Measurements from ENCODE around the gene SNURF. TPM values are rescaled to one million over a fixed set of nuclear protein-coding genes. Genes with fewer than 3 reads are reported as not detected.
"Not testable (repeated sequence)": the region's sequence is repeated elsewhere in the genome, so short reads cannot be mapped to it uniquely, and the experiment has no call there.

The SNURF gene, protein sequence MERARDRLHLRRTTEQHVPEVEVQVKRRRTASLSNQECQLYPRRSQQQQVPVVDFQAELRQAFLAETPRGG
- 10 to 100 TPM in 4 of 5 experiments, 1 to 10 TPM in 1; 4.9 to 38.9 (median 32.7) TPM for total RNA-seq
- 10 to 100 TPM; 49.6 to 53.3 TPM for polyA plus RNA-seq
- 1.1 reads per million for total RNA-seq

DNA sequence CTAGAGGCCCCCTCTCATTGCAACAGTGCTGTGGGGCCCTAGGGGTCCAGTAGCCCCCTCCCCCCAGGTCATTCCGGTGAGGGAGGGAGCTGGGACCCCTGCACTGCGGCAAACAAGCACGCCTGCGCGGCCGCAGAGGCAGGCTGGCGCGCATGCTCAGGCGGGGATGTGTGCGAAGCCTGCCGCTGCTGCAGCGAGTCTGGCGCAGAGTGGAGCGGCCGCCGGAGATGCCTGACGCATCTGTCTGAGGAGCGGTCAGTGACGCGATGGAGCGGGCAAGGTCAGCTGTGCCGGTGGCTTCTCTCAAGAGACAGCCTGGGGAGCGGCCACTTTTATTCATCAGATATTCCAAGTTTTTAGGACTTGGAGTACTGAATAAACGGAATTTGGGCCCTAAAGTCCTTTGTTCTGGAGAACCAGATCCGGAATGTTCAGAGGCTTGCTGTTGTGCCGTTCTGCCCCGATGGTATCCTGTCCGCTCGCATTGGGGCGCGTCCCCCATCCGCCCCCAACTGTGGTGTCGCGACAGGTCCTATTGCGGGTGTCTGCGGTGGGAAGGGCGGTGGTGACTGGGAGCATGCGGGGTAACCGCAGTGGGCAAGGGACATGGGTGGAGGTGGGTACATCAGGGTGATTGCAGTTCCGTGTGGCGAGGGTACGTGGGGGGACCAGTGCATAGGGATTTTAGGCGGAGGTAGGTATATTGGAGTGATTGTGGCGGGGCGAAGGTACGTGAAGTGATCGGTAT is at the start of gene SNURF, which contains the start of gene SNRPN:
SNURF (plus strand) TSS at position 205 of the 748 bp plus-strand sequence; CDS start at position 267, 62 bp downstream.
SNRPN (plus strand) TSS at position 205 of the 748 bp plus-strand sequence. CDS start 19,467 bp downstream, outside the sequence.
- Mint-ChIP-seq H3K27ac (peak within 1 kb of the TSS; percentile 90 to 98 (median 97)), H3K36me3 (peaks cover 4 to 24% (median 14%) of the 10 kb centered on the region in 5 donors), H3K4me1 (peaks cover 0 to 23% (median 13%) of the 10 kb centered on the region in 7 donors), H3K4me3 (peak within 1 kb of the TSS; percentile 92 to 99 (median 95)), H3K9me3 (peaks cover 0 to 77% (median 22%) of the 10 kb centered on the region in 11 donors), H3K27me3 (peaks cover 0 to 6% (median 0%) of the 10 kb centered on the region in 5 donors)
- peak; percentile 44 to 64 (median 54) for DNase-seq
- H3K36me3 ChIP-seq (ENCODE audit: control insufficient read depth in 2 of 3, insufficient read depth in 3 of 3, low read length in 3 of 3) = peaks cover 0 to 21% (median 0%) of the 10 kb centered on the region in 3 experiments
- peak; percentile 56 for ATAC-seq
- POLR2A ChIA-PET = interaction anchor here (0.9 kb wide), 1 partner anchor 9 kb away, joined by 3 read pairs; no protein-coding TSS in a partner anchor
- peaks cover 0 to 16% (median 4%) of the 10 kb centered on the region in 3 experiments for H3K9me3 ChIP-seq (ENCODE audit: control insufficient read depth in 2 of 3, low read length in 3 of 3)
- H3K4me1 ChIP-seq (ENCODE audit: control insufficient read depth in 2 of 2, insufficient read depth in 2 of 2, low read length in 2 of 2) = peaks cover 0 to 8% of the 10 kb centered on the region in 2 donors
- H3K4me3 ChIP-seq (ENCODE audit: low read length) = peak within 1 kb of the TSS; percentile 92
- H3K27me3 ChIP-seq (ENCODE audit: control insufficient read depth in 2 of 2, insufficient read depth in 2 of 2, low read length in 2 of 2) = no peaks in the 10 kb centered on the region
- intact Hi-C loops (cut with micrococcal nuclease) = loop anchor here (5.0 to 10.0 kb wide), 6 partner anchors 37 to 1388 kb away; partner anchors contain the start of genes ATP10A (in 1 of the 2) and MKRN3 (in 1 of the 2)
- peak within 1 kb of the TSS; percentile 85 for H3K27ac ChIP-seq (ENCODE audit: low read depth, low read length)
- CTCF ChIA-PET = no interaction called here

DNA sequence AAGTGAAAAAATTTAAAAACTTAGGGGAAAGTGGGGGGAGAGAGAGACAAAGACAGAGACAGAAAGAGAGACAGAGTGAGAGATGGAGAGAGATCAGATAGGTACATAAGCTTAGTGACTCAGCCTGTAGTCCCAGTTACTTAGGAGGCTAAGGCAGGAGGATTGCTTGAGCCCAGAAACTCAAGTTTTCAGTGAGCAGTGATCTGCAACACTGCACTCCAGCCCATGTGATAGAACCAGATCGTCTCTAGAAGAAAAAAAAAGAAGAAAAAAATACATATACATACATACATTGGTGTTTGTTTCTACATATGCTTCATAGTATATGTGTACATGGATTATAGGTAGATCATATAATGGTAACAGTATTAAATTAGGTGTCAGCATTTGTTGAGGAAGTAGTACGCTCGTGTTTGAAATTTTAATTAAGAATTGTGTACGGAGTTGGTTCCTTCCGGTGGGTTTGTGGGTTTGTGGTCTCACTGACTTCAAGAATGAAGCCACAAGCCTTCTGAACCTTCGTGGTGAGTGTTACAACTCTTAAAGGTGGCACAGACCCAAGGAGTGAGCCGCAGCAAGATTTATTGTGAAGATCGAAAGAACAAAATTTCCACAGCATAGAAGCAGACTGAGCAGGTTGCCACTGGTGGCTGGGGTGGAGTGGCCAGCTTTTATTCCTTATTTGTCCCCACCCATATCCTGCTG is 38.3 kb upstream of the SNURF start:
- ChIA-PET POLR2A (no interaction called here), CTCF (no interaction called here)
- no peaks in the 10 kb centered on the region for H3K27me3 ChIP-seq (ENCODE audit: control insufficient read depth in 2 of 2, insufficient read depth in 2 of 2, low read length in 2 of 2)
- H3K27ac ChIP-seq (ENCODE audit: low read depth, low read length) = no peak overlapping the region
- H3K4me3 ChIP-seq (ENCODE audit: low read length) = no peak overlapping the region
- Mint-ChIP-seq H3K4me1 (peaks cover 2 to 10% (median 5%) of the 10 kb centered on the region in 7 donors), H3K27ac (peak overlapping the region in 2 of 9 donors; percentile 7 to 38), H3K27me3 (no peaks in the 10 kb centered on the region), H3K4me3 (no peak overlapping the region), H3K36me3 (peaks cover 0 to 6% (median 0%) of the 10 kb centered on the region in 5 donors), H3K9me3 (peaks cover 9 to 80% (median 42%) of the 10 kb centered on the region in 11 donors)
- H3K36me3 ChIP-seq (ENCODE audit: control insufficient read depth in 2 of 3, insufficient read depth in 3 of 3, low read length in 3 of 3) = no peaks in the 10 kb centered on the region
- no peaks in the 10 kb centered on the region for H3K4me1 ChIP-seq (ENCODE audit: control insufficient read depth in 2 of 2, insufficient read depth in 2 of 2, low read length in 2 of 2)
- peaks cover 0 to 28% (median 5%) of the 10 kb centered on the region in 3 experiments for H3K9me3 ChIP-seq (ENCODE audit: control insufficient read depth in 2 of 3, low read length in 3 of 3)
- intact Hi-C loops (cut with micrococcal nuclease) = no loop called here
- ATAC-seq = no peak
- DNase-seq = peak in 4 of 9 donors; percentile 1 to 17 (median 6)

DNA sequence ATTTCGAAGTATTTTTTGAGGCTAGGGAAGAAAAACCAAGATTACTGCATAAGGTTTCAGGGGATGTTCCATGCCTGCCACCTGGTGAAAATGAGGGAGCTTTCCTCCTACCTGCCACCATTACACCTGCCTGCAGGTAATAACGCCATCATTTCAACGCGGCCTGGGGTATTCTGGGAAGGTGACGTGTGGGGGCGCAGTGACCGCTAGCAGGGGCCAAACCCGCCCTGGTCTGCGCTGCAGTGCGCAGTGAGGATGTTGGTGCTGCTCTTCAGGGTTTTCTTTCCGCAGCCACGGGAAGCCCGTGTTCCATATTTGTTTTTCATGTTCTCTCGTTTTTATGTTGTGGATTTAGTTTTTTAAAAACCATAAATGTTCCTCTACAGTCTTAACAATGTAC is 37.4 kb upstream of the SNURF start:
- DNase-seq (no peak), ATAC-seq (no peak)
- intact Hi-C loops (cut with micrococcal nuclease) = no loop called here
- H3K36me3 Mint-ChIP-seq = peaks cover 0 to 6% (median 0%) of the 10 kb centered on the region in 5 donors
- no peak overlapping the region for H3K4me3 Mint-ChIP-seq
- Histone ChIP-seq H3K9me3 (ENCODE audit: control insufficient read depth in 2 of 3, low read length in 3 of 3) (peaks cover 0 to 23% (median 5%) of the 10 kb centered on the region in 3 experiments), H3K4me3 (ENCODE audit: low read length) (no peak overlapping the region), H3K27ac (ENCODE audit: low read depth, low read length) (no peak overlapping the region), H3K36me3 (ENCODE audit: control insufficient read depth in 2 of 3, insufficient read depth in 3 of 3, low read length in 3 of 3) (no peaks in the 10 kb centered on the region), H3K4me1 (ENCODE audit: control insufficient read depth in 2 of 2, insufficient read depth in 2 of 2, low read length in 2 of 2) (no peaks in the 10 kb centered on the region), H3K27me3 (ENCODE audit: control insufficient read depth in 2 of 2, insufficient read depth in 2 of 2, low read length in 2 of 2) (no peaks in the 10 kb centered on the region)
- POLR2A ChIA-PET = no interaction called here
- peaks cover 9 to 77% (median 42%) of the 10 kb centered on the region in 11 donors for H3K9me3 Mint-ChIP-seq
- no peaks in the 10 kb centered on the region for H3K27me3 Mint-ChIP-seq
- CTCF ChIA-PET = no interaction called here
- peaks cover 2 to 10% (median 5%) of the 10 kb centered on the region in 7 donors for H3K4me1 Mint-ChIP-seq
- no peak overlapping the region for H3K27ac Mint-ChIP-seq

DNA sequence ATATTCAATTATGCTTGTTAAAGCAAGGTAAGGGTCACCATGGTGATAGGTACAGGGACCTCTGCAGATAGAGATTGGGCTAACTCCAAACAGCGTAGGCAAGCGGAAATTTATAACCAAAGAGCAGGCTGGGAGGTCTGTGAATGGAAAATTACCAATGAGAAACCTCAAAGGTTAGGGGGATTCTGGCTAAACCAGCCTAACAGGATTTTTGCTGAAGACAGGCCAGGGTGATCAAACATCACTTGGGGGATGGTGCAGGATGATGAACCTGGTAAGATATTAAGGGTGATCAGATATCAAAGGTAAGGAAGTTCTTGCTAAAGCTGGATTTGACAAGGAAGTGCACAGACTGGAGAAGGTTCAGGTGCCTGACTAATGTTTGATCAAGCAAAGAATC is 35.3 kb upstream of the SNURF start:
- peaks cover 2 to 10% (median 5%) of the 10 kb centered on the region in 7 donors for H3K4me1 Mint-ChIP-seq
- H3K27me3 Mint-ChIP-seq = no peaks in the 10 kb centered on the region
- Histone ChIP-seq H3K9me3 (ENCODE audit: control insufficient read depth in 2 of 3, low read length in 3 of 3) (peaks cover 0 to 23% (median 5%) of the 10 kb centered on the region in 3 experiments), H3K4me1 (ENCODE audit: control insufficient read depth in 2 of 2, insufficient read depth in 2 of 2, low read length in 2 of 2) (no peaks in the 10 kb centered on the region), H3K4me3 (ENCODE audit: low read length) (no peak overlapping the region), H3K36me3 (ENCODE audit: control insufficient read depth in 2 of 3, insufficient read depth in 3 of 3, low read length in 3 of 3) (no peaks in the 10 kb centered on the region), H3K27ac (ENCODE audit: low read depth, low read length) (no peak overlapping the region), H3K27me3 (ENCODE audit: control insufficient read depth in 2 of 2, insufficient read depth in 2 of 2, low read length in 2 of 2) (no peaks in the 10 kb centered on the region)
- DNase-seq = no peak
- H3K36me3 Mint-ChIP-seq = peaks cover 0 to 6% (median 0%) of the 10 kb centered on the region in 5 donors
- no peak overlapping the region for H3K27ac Mint-ChIP-seq
- peaks cover 9 to 77% (median 37%) of the 10 kb centered on the region in 11 donors for H3K9me3 Mint-ChIP-seq
- intact Hi-C loops (cut with micrococcal nuclease) = no loop called here
- H3K4me3 Mint-ChIP-seq = no peak overlapping the region
- ATAC-seq = no peak
- POLR2A ChIA-PET = no interaction called here
- CTCF ChIA-PET = no interaction called here

DNA sequence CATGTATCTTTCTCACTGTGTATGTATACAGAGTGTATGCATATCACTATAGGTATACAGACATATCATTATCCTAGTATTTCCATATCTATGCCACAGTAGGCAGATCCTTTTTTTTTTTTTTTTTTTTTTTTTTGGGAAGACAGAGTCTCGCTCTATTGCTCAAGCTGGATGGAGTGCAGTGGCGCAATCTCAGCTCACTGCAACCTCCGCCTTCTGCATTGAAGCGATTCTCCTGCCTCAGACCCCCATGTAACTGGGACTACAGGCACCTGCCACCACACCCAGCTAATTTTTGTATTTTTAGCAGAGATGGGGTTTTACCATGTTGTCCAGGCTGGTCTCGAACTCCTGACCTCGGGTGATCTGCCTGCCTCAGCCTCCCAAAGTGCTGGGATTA is 32.0 kb upstream of the SNURF start:
- CTCF ChIA-PET = not testable (repeated sequence)

DNA sequence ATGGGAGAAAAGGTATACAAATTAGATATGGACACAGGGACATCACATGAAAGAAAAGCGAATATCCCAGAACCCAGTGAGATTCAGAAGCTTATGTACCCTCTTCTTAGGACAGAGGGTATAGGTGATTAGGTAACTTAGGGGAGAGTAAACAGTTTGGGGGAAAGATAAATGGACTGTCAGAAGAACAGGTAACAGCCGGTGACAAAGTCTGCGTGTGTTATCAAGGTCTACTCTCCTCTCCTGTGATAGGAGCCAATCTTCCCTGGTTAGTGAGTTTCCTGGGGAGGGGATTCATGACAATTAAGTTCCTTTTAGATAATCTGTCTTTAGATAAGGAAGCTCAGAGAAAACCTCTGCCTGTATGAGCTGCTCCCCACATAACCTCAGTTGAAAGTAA is 30.6 kb upstream of the SNURF start:
- CTCF ChIA-PET = no interaction called here
- DNase-seq (no peak), ATAC-seq (no peak)
- Histone ChIP-seq H3K4me1 (ENCODE audit: control insufficient read depth in 2 of 2, insufficient read depth in 2 of 2, low read length in 2 of 2) (no peaks in the 10 kb centered on the region), H3K27ac (ENCODE audit: low read depth, low read length) (no peak overlapping the region), H3K9me3 (ENCODE audit: control insufficient read depth in 2 of 3, low read length in 3 of 3) (peaks cover 0 to 8% (median 0%) of the 10 kb centered on the region in 3 experiments), H3K27me3 (ENCODE audit: control insufficient read depth in 2 of 2, insufficient read depth in 2 of 2, low read length in 2 of 2) (no peaks in the 10 kb centered on the region), H3K4me3 (ENCODE audit: low read length) (no peak overlapping the region), H3K36me3 (ENCODE audit: control insufficient read depth in 2 of 3, insufficient read depth in 3 of 3, low read length in 3 of 3) (no peaks in the 10 kb centered on the region)
- H3K27me3 Mint-ChIP-seq = peaks cover 0 to 4% (median 0%) of the 10 kb centered on the region in 5 donors
- intact Hi-C loops (cut with micrococcal nuclease) = no loop called here
- POLR2A ChIA-PET = no interaction called here
- no peaks in the 10 kb centered on the region for H3K4me1 Mint-ChIP-seq
- no peak overlapping the region for H3K27ac Mint-ChIP-seq
- no peak overlapping the region for H3K4me3 Mint-ChIP-seq
- peaks cover 3 to 78% (median 36%) of the 10 kb centered on the region in 11 donors for H3K9me3 Mint-ChIP-seq
- peaks cover 0 to 8% (median 0%) of the 10 kb centered on the region in 5 donors for H3K36me3 Mint-ChIP-seq

More for the DNA sequence above, 32.0 kb upstream of the SNURF start:
- H3K36me3 Mint-ChIP-seq; H3K27ac Mint-ChIP-seq; ATAC-seq; H3K4me1 ChIP-seq (ENCODE audit: control insufficient read depth in 2 of 2, insufficient read depth in 2 of 2, low read length in 2 of 2); H3K27ac ChIP-seq (ENCODE audit: low read depth, low read length); DNase-seq; H3K4me3 Mint-ChIP-seq; intact Hi-C loops (cut with micrococcal nuclease); POLR2A ChIA-PET; H3K27me3 ChIP-seq (ENCODE audit: control insufficient read depth in 2 of 2, insufficient read depth in 2 of 2, low read length in 2 of 2); H3K4me3 ChIP-seq (ENCODE audit: low read length); H3K36me3 ChIP-seq (ENCODE audit: control insufficient read depth in 2 of 3, insufficient read depth in 3 of 3, low read length in 3 of 3); H3K27me3 Mint-ChIP-seq; H3K4me1 Mint-ChIP-seq; H3K9me3 ChIP-seq (ENCODE audit: control insufficient read depth in 2 of 3, low read length in 3 of 3): not testable (repeated sequence)
- H3K9me3 Mint-ChIP-seq = peaks cover 3 to 66% (median 27%) of the 10 kb centered on the region in 11 donors

All from naive thymus-derived CD4-positive, alpha-beta T cell (primary cell).